Type B pancreatic cell (in vitro differentiated cells): ENCODE results near the gene FFAR3. TPM values are rescaled to one million over a fixed set of nuclear protein-coding genes. Genes with fewer than 3 reads are reported as not detected.
A peak's percentile ranks its signal among the peaks of the same experiment; 100 is the strongest.

Experiments used
- DNase-seq: peaks from one replicate; pipeline ENCODE4 v3.0.0; 2021; ENCODE audit warnings: mixed read lengths; ENCODE audit not compliant: unreplicated experiment; ENCODE audit errors: extremely low spot score
- H3K27ac Mint-ChIP-seq: 2 replicates; pipeline ENCODE4 v1.8.0; 2021; ENCODE audit warnings: mild to moderate bottlenecking, mixed read lengths
- H3K27me3 Mint-ChIP-seq: 2 replicates; pipeline ENCODE4 v1.8.0; 2021; ENCODE audit warnings: mixed read lengths
- H3K36me3 Mint-ChIP-seq: 2 replicates; pipeline ENCODE4 v1.8.0; 2021; ENCODE audit warnings: mixed read lengths
- H3K4me1 Mint-ChIP-seq: one replicate; pipeline ENCODE4 v1.8.0; 2021; ENCODE audit warnings: mixed read lengths; ENCODE audit not compliant: unreplicated experiment
- H3K4me3 Mint-ChIP-seq: 2 replicates; pipeline ENCODE4 v1.8.0; 2021; ENCODE audit warnings: mild to moderate bottlenecking, mixed read lengths
- H3K9me3 Mint-ChIP-seq: 2 replicates; pipeline ENCODE4 v1.8.0; 2021; ENCODE audit warnings: mixed read lengths
- total RNA-seq: library from RNA; stranded (reverse); gene quantifications from 2 replicates; pipeline ENCODE4 v1.2.1, GENCODE V29; 2021; ENCODE audit warnings: low replicate concordance
- TF ChIP-seq, protein P1 (sequence below): fragments of 200-600 bp; sonication (generic); conservative IDR thresholded peaks from 2 replicates; pipeline ENCODE4 v1.5.0; 2021; ENCODE audit warnings: antibody characterized with exemption, mild to moderate bottlenecking

The FFAR3 gene
- total RNA-seq, 1 donor from 2014 or later, result 0.34 TPM

GRCh38 chr19:35321291-35321690 is 37.0 kb upstream of the FFAR3 start:
- Mint-ChIP-seq H3K36me3 (no peaks in the 10 kb centered on the region), H3K4me1 (peaks cover 10% of the 10 kb centered on the region), H3K9me3 (no peaks in the 10 kb centered on the region), H3K27me3 (no peaks in the 10 kb centered on the region), H3K4me3 (no peak overlapping the region), H3K27ac (no peak overlapping the region)
- DNase-seq, result no peak
- TF ChIP-seq, protein P1, sequence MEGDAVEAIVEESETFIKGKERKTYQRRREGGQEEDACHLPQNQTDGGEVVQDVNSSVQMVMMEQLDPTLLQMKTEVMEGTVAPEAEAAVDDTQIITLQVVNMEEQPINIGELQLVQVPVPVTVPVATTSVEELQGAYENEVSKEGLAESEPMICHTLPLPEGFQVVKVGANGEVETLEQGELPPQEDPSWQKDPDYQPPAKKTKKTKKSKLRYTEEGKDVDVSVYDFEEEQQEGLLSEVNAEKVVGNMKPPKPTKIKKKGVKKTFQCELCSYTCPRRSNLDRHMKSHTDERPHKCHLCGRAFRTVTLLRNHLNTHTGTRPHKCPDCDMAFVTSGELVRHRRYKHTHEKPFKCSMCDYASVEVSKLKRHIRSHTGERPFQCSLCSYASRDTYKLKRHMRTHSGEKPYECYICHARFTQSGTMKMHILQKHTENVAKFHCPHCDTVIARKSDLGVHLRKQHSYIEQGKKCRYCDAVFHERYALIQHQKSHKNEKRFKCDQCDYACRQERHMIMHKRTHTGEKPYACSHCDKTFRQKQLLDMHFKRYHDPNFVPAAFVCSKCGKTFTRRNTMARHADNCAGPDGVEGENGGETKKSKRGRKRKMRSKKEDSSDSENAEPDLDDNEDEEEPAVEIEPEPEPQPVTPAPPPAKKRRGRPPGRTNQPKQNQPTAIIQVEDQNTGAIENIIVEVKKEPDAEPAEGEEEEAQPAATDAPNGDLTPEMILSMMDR, result no peak

GRCh38 chr19:35322014-35322413 is 36.2 kb upstream of the FFAR3 start:
- TF ChIP-seq, protein P1, result no peak
- H3K4me1 Mint-ChIP-seq, result peaks cover 10% of the 10 kb centered on the region
- H3K27ac Mint-ChIP-seq, result no peak overlapping the region

DNA sequence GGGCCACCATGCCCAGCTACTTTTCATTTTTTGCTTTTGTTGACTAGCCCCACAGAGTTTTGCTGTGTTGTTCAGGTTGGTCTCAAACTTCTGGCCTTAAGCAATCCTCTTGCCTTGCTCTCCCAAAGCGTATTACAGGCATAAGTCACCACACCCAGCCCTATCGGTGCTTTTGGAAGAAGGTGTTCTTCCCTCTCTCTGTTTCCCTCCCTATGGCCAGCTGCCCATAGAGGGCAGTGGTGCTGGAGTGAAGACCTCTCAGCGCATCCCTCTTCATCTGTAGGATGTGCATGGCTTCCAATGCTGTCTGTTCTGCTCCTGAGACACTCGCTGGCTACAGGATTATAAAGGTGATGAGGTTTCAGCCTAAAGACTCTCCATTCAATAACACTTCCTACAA is 30.6 kb upstream of the FFAR3 start:
- H3K4me1 Mint-ChIP-seq, result no peaks in the 10 kb centered on the region
- H3K36me3 Mint-ChIP-seq, result no peaks in the 10 kb centered on the region
- H3K27me3 Mint-ChIP-seq, result no peaks in the 10 kb centered on the region
- H3K27ac Mint-ChIP-seq, result no peak overlapping the region
- no peak for DNase-seq
- TF ChIP-seq, protein P1, result peak; percentile 36
- H3K9me3 Mint-ChIP-seq, result no peaks in the 10 kb centered on the region
- no peak overlapping the region for H3K4me3 Mint-ChIP-seq

More at GRCh38 chr19:35322014-35322413, 36.2 kb upstream of the FFAR3 start:
- no peak for DNase-seq
- no peak overlapping the region for H3K4me3 Mint-ChIP-seq
- H3K36me3 Mint-ChIP-seq, result no peaks in the 10 kb centered on the region
- no peaks in the 10 kb centered on the region for H3K27me3 Mint-ChIP-seq
- no peaks in the 10 kb centered on the region for H3K9me3 Mint-ChIP-seq

DNA sequence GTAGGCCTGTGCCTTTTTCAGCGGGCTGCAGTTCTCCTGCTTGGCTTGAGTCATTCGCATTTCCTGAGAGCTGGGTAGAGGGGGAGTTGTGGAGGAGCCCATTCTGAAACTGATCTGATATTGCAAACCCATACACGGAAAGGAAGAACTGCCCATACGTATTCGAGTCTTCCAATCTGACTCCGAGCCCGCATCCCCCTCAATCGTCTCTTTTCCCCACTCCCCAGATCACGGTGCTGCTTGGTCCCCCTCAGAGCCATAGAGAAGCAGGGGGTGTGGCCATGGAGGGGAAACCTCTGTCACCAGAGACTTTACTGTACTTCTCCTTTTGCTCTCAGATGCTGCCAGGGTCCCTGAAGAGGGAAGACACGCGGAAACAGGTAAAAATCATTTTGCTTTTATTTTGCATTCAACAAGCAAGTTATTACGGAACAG is 29.4 kb upstream of the FFAR3 start, which contains the start of gene CD22:
CD22 (plus strand) TSS at position 337 of the 435 bp plus-strand sequence. CDS start 2,854 bp downstream, outside the sequence.
- no peaks in the 10 kb centered on the region for H3K9me3 Mint-ChIP-seq
- DNase-seq, result no peak
- H3K4me1 Mint-ChIP-seq, result peaks cover 3% of the 10 kb centered on the region
- no peak within 1 kb of the TSS for H3K27ac Mint-ChIP-seq
- H3K36me3 Mint-ChIP-seq, result no peaks in the 10 kb centered on the region
- H3K27me3 Mint-ChIP-seq, result no peaks in the 10 kb centered on the region
- TF ChIP-seq, protein P1, result no peak
- H3K4me3 Mint-ChIP-seq, result no peak within 1 kb of the TSS

DNA sequence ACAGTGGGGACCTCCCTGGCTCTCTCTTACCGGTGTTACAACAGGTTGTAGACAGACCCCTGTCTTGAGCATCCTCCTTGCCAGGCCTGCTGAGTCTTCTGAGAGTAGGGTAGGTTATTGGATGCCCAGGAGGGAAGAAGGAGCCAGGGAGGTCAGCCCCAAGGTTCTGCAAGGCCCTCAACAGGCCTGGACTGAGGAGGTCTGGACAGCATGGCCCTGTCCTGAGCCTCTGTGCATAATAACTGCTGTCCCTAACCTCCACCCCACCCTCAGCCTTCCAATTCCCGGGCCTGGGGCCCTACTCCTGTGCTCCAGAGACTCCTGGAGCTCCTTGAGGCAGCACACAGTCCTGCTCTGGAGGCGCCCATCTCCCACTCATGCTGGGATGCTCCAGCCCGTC is 28.9 kb upstream of the FFAR3 start:
- Mint-ChIP-seq H3K4me1 (peaks cover 7% of the 10 kb centered on the region), H3K9me3 (no peaks in the 10 kb centered on the region), H3K36me3 (no peaks in the 10 kb centered on the region), H3K27ac (no peak overlapping the region), H3K27me3 (no peaks in the 10 kb centered on the region), H3K4me3 (no peak overlapping the region)
- TF ChIP-seq, protein P1, result no peak
- DNase-seq, result no peak

DNA sequence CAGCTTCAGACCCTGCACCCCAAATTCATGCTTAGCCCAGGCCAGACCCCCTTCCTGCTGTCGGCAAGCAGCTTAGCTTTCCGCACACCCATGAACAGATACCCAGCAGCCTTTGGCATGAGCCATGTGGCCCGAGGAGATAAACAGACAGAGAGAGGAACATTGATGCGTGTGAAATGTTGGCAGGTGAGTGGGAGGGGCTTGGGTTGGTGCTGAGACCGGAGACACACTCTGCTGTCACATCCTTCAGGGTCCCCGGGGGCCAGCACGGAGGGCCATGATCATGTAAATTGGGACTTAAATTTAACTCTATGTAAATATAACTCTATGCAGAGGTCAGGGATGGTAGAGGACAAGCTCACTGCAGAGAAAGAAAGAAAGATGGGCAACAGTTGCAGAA is 27.8 kb upstream of the FFAR3 start:
- Mint-ChIP-seq H3K36me3 (no peaks in the 10 kb centered on the region), H3K4me3 (no peak overlapping the region), H3K27me3 (no peaks in the 10 kb centered on the region), H3K9me3 (no peaks in the 10 kb centered on the region), H3K4me1 (peaks cover 8% of the 10 kb centered on the region), H3K27ac (no peak overlapping the region)
- no peak for DNase-seq
- TF ChIP-seq, protein P1, result no peak
